ENCODE measurements around the gene CAMK1D. TPM values are rescaled to one million over a fixed set of nuclear protein-coding genes. Genes with fewer than 3 reads are reported as not detected.

CAMK1D gene
- total and polyA plus RNA-seq, 2 experiments from 2014 or later, result 3.5 to 6.0 TPM

DNA sequence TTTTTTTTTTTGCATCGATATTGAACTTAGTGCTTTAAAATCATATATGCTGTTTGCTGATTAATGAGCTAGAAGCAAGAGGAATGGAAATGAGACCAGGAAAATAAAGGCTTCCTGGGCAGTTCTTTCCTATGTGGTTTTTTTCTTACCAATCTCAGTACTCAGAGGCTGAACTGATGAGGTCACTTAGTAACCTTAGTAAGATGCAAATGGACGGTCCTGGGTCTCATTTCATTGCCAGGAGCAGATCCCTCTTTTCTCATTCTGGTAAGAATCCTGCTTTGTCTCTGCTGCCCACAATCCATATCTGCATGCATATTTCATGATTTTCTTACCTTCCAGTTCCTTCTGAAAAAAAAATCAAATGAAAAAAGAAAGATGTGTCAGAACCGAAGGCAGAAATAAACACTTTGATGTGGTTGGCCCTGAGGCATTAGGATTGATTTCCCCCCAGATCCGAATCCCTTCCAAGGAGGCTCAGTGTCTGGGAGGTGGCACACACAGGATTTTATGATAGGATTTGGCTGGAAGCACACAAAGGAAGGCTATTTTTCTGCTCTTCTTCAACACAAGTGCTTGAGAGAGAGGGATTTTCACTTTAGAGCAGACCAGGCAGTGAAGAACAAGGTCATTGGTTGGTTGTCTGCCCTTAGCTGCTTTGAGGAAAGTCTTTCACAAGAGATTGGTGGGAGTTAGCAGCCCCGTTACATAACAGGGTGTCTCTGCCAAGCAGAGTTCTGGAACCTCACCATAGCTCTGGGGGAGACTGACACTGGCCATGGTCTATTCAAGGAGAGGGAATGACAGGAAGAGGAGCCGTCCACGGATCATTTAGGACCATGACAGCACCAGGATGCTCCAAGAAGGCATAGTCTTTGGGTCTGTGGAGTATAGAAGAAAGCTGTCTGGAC, 150.0 kb downstream of the CAMK1D start:
- Histone ChIP-seq H3K4me3 (no peak overlapping the region), H2AFZ (no peak overlapping the region), H3K27me3 (no peaks in the 10 kb centered on the region), H3K4me1 (ENCODE audit: insufficient read depth) (peaks cover 34% of the 10 kb centered on the region), H3K4me2 (no peak overlapping the region), H3K27ac (no peak overlapping the region), H3K9me3 (ENCODE audit: low read depth) (no peaks in the 10 kb centered on the region), H4K20me1 (ENCODE audit: insufficient read depth, poor library complexity, severe bottlenecking) (no peaks in the 10 kb centered on the region), H3K9me2 (replicated peaks; ENCODE audit: insufficient read depth) (no peaks in the 10 kb centered on the region), H3K79me2 (no peaks in the 10 kb centered on the region), H3K36me3 (replicated peaks; ENCODE audit: insufficient read depth, low read depth) (no peaks in the 10 kb centered on the region)
- 69% methylated on average over 7 of the region's 7 CpGs for WGBS (ENCODE audit: low lambda C conversion rate, missing lambda C conversion rate)
- no peak for DNase-seq (ENCODE audit: low spot score)
- TF ChIP-seq CTCF (IDR thresholded peaks at IDR 0.05; ENCODE audit: poor library complexity) (no peak), EZH2 (IDR thresholded peaks at IDR 0.05; ENCODE audit: borderline replicate concordance) (no peak), EZH2phosphoT487 (IDR thresholded peaks at IDR 0.05; ENCODE audit: low read depth, severe bottlenecking, unreplicated experiment) (no peak)

GRCh38 chr10:12500381-12501303, 151.3 kb downstream of the CAMK1D start:
- peak overlapping the region; percentile 62 for H3K27ac ChIP-seq
- TF ChIP-seq EZH2 (IDR thresholded peaks at IDR 0.05; ENCODE audit: borderline replicate concordance) (no peak), EZH2phosphoT487 (IDR thresholded peaks at IDR 0.05; ENCODE audit: low read depth, severe bottlenecking, unreplicated experiment) (no peak), CTCF (IDR thresholded peaks at IDR 0.05; ENCODE audit: poor library complexity) (no peak)
- H3K4me2 ChIP-seq, result peak overlapping the region; percentile 17
- H3K4me3 ChIP-seq, result no peak overlapping the region
- WGBS (ENCODE audit: low lambda C conversion rate, missing lambda C conversion rate), result 57% methylated on average over 7 of the region's 7 CpGs
- no peaks in the 10 kb centered on the region for H3K9me3 ChIP-seq (ENCODE audit: low read depth)
- H4K20me1 ChIP-seq (ENCODE audit: insufficient read depth, poor library complexity, severe bottlenecking), result no peaks in the 10 kb centered on the region
- H3K36me3 ChIP-seq (replicated peaks; ENCODE audit: insufficient read depth, low read depth), result no peaks in the 10 kb centered on the region
- no peaks in the 10 kb centered on the region for H3K9me2 ChIP-seq (replicated peaks; ENCODE audit: insufficient read depth)
- H3K27me3 ChIP-seq, result no peaks in the 10 kb centered on the region
- H2AFZ ChIP-seq, result no peak overlapping the region
- H3K4me1 ChIP-seq (ENCODE audit: insufficient read depth), result peaks cover 34% of the 10 kb centered on the region
- peak; percentile 55 for DNase-seq (ENCODE audit: low spot score)
- no peaks in the 10 kb centered on the region for H3K79me2 ChIP-seq

DNA sequence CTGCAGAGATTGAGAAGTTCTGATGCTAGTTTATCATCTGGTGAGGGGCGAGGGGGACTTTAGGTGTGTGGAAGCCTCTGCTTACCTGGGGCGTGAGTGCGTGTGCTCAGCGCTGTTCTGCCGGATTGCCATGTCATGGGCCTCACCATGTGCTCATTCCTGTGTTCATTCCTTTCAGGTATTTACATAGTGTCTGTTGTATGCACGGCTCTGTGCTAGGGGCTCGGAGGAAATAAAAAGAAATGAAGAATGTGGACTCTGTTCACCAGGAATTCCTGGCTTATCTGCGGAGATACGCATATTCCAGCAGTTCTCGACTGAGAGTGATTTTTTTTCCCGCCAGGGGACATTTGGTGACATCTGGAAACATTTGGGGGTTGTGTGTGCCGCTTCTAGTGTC, 152.0 kb downstream of the CAMK1D start:
- H3K27ac ChIP-seq, result peak overlapping the region; percentile 62
- H3K4me3 ChIP-seq, result no peak overlapping the region
- H3K4me2 ChIP-seq, result peak overlapping the region; percentile 17
- H3K79me2 ChIP-seq, result no peaks in the 10 kb centered on the region
- no peaks in the 10 kb centered on the region for H3K9me2 ChIP-seq (replicated peaks; ENCODE audit: insufficient read depth)
- H3K4me1 ChIP-seq (ENCODE audit: insufficient read depth), result peaks cover 34% of the 10 kb centered on the region
- 22% methylated on average over 12 of the region's 12 CpGs for WGBS (ENCODE audit: low lambda C conversion rate, missing lambda C conversion rate)
- H4K20me1 ChIP-seq (ENCODE audit: insufficient read depth, poor library complexity, severe bottlenecking), result no peaks in the 10 kb centered on the region
- no peaks in the 10 kb centered on the region for H3K36me3 ChIP-seq (replicated peaks; ENCODE audit: insufficient read depth, low read depth)
- TF ChIP-seq EZH2phosphoT487 (IDR thresholded peaks at IDR 0.05; ENCODE audit: low read depth, severe bottlenecking, unreplicated experiment), result no peak
- no peaks in the 10 kb centered on the region for H3K27me3 ChIP-seq
- peak; percentile 72 for DNase-seq (ENCODE audit: low spot score)
- H3K9me3 ChIP-seq (ENCODE audit: low read depth), result no peaks in the 10 kb centered on the region
- no peak overlapping the region for H2AFZ ChIP-seq

All from hepatocyte (in vitro differentiated cells).